NCI-H1417 (cell line): ENCODE results near the gene GPR161.
"Not testable (repeated sequence)": the region's sequence is repeated elsewhere in the genome, so short reads cannot be mapped to it uniquely, and the experiment has no call there.

Experiments used
- DNase-seq, 3 experiments: peaks; one replicate each; lab custom pipeline; 2025; lab: John Stamatoyannopoulos, UW

The GPR161 gene

DNA sequence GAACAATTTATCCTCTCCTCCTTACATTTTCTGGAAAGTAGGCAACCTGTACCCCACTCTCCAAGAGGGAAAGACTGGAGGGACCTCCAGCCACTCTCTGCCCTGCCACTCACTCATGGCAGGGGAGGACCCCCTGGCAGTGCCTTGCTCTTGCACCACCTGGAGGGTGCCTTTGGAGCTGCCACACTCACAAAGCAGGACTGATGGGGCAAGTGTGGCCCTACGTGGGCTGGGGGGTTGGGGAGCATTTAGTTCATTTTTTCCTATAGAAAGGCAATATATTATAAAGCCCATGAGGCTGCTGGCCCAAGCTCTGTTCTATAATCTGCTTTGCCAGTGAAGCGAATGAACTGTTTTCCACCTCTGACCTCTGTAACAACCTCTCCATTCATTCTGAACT is 50.3 kb downstream of the GPR161 start:
- DNase-seq, result no peak

DNA sequence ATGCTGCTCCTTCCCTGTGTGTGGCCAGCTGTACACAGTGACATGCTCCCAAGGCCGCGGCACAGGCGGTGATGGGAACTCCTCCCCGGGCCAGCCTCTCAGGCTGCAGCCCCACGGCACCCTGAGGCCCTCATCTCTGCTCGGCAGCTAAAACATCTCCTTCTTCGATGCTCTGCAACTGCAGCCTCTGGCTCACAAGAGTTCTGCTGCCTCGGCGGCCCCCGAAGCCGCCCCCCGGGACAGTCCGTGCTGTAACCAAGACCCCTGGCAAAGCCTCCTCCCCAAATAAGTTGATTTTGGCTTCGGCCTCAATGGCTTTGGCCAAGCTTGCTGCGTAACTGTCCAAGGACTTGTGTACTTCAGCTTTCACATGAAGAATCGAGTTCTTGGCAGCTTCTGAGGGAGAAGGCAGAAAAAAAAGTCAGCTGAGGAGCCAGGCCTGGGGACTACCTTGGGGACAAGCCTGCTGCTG is 51.3 kb downstream of the GPR161 start:
- no peak for DNase-seq

DNA sequence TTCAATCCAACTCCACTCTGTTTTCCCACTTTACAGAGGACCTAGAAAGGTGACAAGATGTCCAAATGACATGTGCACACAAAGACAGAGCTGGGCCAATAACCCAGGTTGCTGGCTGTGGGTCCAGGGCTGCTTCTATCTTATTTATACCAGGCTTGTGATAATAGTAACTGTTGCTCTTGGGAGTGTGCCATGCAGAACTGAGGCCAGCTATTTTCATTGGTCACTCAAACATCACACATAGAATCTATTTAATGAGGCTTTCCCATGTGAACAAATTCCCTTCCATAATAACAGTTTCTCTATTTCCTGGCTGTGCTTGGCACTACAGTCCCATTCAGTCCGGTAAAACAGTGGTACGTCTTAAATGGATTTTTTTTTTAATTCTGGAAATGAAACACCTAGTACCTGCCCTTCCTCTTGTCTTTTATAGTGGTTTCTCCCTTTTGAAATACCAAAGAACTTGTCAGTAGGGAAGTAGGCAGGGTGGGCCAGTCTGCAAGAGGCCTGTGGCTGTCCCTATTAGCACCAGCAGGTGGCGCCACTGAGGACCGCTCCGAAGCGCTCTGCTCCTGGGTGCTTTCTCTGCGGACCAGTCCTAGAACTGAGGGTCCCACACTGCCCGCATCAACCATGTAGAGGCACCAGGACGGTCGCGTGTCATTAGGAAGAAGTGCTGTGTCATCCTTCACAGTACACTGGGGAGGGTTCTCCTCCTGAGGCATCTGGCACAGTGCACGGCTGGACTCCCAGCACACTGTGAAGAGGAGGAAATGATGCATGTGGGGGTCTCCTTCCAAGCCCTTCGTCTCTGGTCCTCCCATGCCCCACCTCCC is 52.1 kb downstream of the GPR161 start:
- peak; percentile 6 to 49 (median 32) for DNase-seq

DNA sequence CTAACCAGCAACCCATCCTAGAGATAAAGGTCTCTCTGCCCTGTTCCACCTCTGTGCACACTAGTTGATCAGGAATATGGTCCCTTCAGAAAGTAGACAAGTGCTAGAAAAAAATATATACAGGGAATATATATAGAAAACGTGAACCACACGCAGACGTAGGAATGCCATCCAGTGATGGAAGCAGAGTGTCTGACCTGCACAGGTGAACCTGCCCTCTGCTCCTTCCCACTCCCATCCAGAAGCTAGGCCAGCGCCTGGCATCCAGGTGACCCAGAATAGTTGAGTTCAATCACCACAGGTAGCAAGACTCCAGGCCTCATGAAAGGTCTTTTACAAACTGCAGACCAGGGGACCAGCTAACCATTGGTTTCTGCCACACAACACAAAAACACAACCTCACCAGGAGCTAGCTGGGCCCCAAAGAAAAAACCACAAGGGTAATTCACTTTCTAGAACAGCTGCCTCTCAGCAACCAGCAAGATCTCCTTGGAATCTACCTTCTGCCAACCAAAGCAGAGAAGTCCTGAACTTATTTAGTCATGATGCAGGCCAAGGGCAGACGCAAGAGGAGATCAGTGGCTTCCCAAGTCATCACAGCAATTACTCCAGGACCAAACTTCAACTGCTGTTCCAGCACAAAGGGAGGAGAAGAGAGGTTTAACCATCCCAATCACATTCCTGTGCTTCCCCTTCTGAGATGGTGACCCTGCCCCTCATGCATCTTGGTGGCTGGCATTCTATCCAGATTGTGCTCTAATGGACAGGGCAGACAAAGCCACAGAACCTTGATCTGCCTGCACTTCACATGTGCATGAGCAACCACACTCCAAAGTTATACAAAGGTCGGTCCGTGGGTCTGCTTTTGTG is 53.0 kb downstream of the GPR161 start:
- DNase-seq, result no peak

- peak; percentile 56 to 87 (median 80) for DNase-seq
Observed at GRCh38 chr1:168082008-168082876, 54.5 kb downstream of the GPR161 start.

- no peak for DNase-seq
Observed at GRCh38 chr1:168081373-168082007, 55.2 kb downstream of the GPR161 start.

DNA sequence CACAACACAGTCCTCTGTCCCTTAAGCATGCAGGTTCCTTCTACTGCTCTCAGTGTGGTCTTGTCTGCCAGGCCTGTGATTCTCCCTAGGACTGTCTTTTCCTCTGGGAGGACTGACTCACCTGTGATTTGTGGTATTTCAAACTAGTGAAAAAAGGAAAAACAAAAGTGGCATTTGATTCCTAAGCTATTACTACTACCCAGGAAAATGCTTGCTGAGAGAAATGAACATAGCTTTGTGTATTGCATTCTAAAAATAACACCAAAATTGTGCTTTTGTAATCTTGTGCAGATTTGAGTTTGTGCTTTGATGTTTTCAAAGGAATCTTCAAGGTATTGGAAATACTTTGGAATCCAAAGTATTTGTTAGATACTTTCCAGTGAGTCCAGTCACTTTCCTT is 57.0 kb downstream of the GPR161 start:
- DNase-seq, result no peak

- no peak for DNase-seq
Observed at GRCh38 chr1:168069384-168069783, 67.3 kb downstream of the GPR161 start.

- no peak for DNase-seq
Observed at GRCh38 chr1:168065506-168065905, 71.2 kb downstream of the GPR161 start.

- no peak for DNase-seq
Observed at GRCh38 chr1:168064216-168064615, 72.5 kb downstream of the GPR161 start.

GRCh38 chr1:168057921-168058320 is 78.8 kb downstream of the GPR161 start:
- no peak for DNase-seq

DNA sequence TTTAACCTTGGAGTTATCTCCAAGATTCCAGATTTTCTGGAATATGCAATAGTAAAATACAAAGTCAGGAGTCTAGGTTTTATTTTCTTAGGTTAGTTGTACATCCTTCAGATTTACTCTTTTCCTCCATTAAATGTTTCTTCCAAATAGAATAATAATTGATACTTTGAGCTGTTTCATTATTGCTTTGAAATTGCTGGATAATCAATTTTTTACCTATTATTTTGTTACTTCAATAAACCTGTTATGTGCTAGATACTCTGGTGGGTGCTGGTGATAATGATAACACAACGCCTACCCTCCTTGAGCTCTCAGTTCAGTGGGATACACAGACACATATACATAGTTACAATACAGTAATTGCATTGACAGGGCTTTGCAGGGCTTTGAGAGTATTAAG is 79.4 kb downstream of the GPR161 start:
- DNase-seq, result no peak

GRCh38 chr1:168056152-168056551 is 80.6 kb downstream of the GPR161 start:
- DNase-seq, result not testable (repeated sequence)

DNA sequence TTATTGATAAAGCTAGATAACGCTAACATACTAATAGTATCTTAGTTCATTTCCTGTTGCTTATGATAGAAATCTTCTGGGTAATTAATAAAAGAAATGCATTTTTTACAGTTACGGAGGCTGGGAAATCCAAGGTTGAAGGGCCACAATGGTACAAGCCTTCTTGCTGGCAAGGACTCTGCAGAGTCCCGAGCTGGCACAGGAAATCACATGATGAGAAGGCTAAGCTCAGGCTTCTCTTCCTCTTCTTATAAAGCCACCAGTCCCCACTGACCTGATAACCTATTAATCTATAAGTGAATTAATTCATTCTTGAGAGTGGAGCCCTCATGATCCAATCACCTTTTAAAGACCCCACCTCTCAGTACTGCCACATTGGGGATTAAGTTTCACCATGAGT is 82.6 kb downstream of the GPR161 start:
- no peak for DNase-seq

- DNase-seq, result no peak
Observed at GRCh38 chr1:168053681-168054080, 83.0 kb downstream of the GPR161 start.

- peak in 1 of 3 experiments; percentile 34 for DNase-seq
Observed at GRCh38 chr1:168050880-168051279, 85.8 kb downstream of the GPR161 start.

GRCh38 chr1:168050307-168050706 is 86.4 kb downstream of the GPR161 start:
- peak in 2 of 3 experiments; percentile 50 to 69 for DNase-seq

DNA sequence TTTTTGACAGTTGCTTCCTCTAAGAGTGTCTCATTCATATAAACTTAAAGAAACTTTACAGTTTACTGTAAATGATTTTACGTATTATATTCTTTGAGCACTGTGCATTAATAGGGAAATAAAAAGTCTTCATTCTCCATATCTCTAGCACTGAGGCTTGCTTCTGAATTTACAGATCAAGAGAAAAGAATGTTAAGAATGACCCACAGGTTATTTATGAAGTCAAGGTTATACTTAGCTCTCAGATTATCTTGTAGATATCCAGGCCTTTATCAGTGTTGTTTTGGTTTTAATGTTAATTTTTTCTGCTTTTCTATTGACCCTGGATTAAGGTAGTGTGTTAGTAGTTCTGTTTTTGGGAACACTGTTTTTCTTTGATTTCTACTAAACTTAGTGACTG is 91.4 kb downstream of the GPR161 start:
- no peak for DNase-seq

- DNase-seq, result no peak
Observed at GRCh38 chr1:168042362-168042761, 94.4 kb downstream of the GPR161 start.

DNA sequence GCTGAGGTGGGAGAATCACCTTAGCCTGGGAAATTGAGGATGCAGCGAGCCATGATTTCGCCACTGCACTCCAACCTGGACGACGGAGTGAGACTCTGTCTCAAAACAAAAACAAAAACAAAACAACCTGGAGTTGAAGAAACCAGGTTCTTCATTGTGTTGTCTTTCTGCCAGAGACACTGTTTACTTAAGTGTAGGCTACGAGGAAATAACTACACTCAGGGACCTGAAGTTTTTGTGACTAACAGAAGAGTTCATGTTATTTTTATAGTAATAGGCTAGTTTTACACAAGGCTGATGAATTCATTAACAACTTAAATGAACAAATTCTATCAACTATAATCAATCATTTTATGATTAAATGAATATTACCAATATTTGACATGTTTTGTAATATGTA is 101.4 kb downstream of the GPR161 start:
- no peak for DNase-seq

DNA sequence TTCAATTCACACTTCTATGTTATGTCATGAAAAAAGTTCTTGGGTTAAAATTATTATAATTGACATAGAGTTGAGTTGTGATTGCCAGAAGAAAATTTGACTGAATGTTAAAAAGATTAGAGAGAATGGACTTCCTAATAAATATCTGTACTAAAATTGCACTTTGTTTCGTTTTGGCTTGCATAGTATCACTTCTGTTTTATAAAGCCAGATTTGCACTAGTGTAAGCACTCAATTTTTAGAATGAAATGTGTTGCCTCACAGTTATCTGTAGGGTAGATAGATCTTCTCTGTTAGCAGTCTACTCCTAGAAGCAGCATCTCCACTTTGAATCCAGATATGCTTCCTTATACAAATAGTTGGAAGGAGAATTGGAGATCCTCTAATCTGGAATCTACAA is 104.7 kb downstream of the GPR161 start:
- no peak for DNase-seq
